K562 (cell line): ENCODE measurements around the gene CERS6. TPM values are rescaled to one million over a fixed set of nuclear protein-coding genes. Genes with fewer than 3 reads are reported as not detected.

ENCODE experiments used
- ARID1B ChIP-seq: fragments of 450-650 bp; IDR thresholded peaks from 2 replicates; pipeline ENCODE4 v1.6.1; 2016; ENCODE audit warnings: antibody characterized with exemption, mild to moderate bottlenecking, inconsistent platforms
- DPF2 ChIP-seq: fragments of 450-650 bp; IDR thresholded peaks from 2 replicates; pipeline ENCODE4 v1.6.1; 2016
- FOXM1 ChIP-seq, 2 experiments: fragments of 450-650 bp in 1 of 2; sonication (generic) in 1 of 2; formaldehyde crosslinking in 1 of 2; IDR thresholded peaks; 2 replicates each; pipeline versions ENCODE4 v1.6.1 to v1.9.0; 2017 to 2022; ENCODE audit warnings: low read depth in 2 of 2, mild to moderate bottlenecking in 2 of 2, missing genetic modification reagents in 1 of 2, moderate library complexity in 1 of 2
- KHSRP ChIP-seq: fragments of 450-650 bp; IDR thresholded peaks from 2 replicates; pipeline ENCODE4 v1.6.1; 2017
- MCM2 ChIP-seq: fragments of 450-650 bp; IDR thresholded peaks from 2 replicates; pipeline ENCODE4 v1.6.1; 2017; ENCODE audit warnings: low read depth, mild to moderate bottlenecking
- MEIS2 ChIP-seq: fragments of 450-650 bp; IDR thresholded peaks from 2 replicates; pipeline ENCODE4 v1.6.1; 2014; ENCODE audit warnings: mild to moderate bottlenecking; ENCODE audit not compliant: partially characterized antibody
- SIN3B ChIP-seq: fragments of 450-650 bp; IDR thresholded peaks from 2 replicates; pipeline ENCODE4 v1.6.1; 2017; ENCODE audit warnings: low read depth, mild to moderate bottlenecking, moderate library complexity
- TEAD1 ChIP-seq, 2 experiments: fragments of 450-650 bp in 1 of 2; sonication (generic) in 1 of 2; formaldehyde crosslinking; IDR thresholded peaks; 2 replicates each; pipeline versions ENCODE4 v1.4.0 to v1.8.0; 2020 to 2022; ENCODE audit warnings: mild to moderate bottlenecking in 2 of 2, missing genetic modification reagents in 1 of 2
- ZFP36 ChIP-seq: fragments of 150-350 bp; IDR thresholded peaks from 2 replicates; pipeline ENCODE4 v1.6.1; 2018; ENCODE audit warnings: low read length, low read depth; ENCODE audit not compliant: partially characterized antibody
- ZKSCAN8 ChIP-seq: fragments of 200-800 bp; sonication (Bioruptor generic); IDR thresholded peaks from 2 replicates; pipeline ENCODE4 v1.6.1; 2016; ENCODE audit warnings: missing genetic modification characterization, missing compliant biosample characterization
- polyA plus RNA-seq, 8 experiments: library from polyadenylated mRNA; depleted of rRNA in 4 of 8; stranded (reverse) in 5 of 8; unstranded in 3 of 8; fragments of >200 nt; fragmentation: Nextera tagmentation in 2 of 8; fragmentation: Illumina TruSeq in 1 of 8; extraction: Ambion mirVana in 2 of 8; extraction: Trizol in 1 of 8; gene quantifications; 2 replicates each; pipeline versions ENCODE4 v1.2.1 to v1.2.3, GENCODE V29; 2011 to 2014; ENCODE audit warnings: inconsistent platforms in 1 of 8, missing spikeins in 1 of 8
- total RNA-seq, 7 experiments: library from RNA; depleted of rRNA in 6 of 7; stranded (reverse); fragments of >200 nt in 6 of 7; fragmentation: Illumina TruSeq in 2 of 7; extraction: Trizol in 2 of 7; gene quantifications; 2 replicates each; pipeline versions ENCODE4 v1.2.1 to v1.2.3, GENCODE V29; 2011 to 2021; ENCODE audit warnings: low replicate concordance in 1 of 7
- TF ChIP-seq, protein P1 (sequence below): fragments of 250-450 bp; sonication (Bioruptor Pico); IDR thresholded peaks from 2 replicates; pipeline ENCODE4 v1.4.0; 2020; ENCODE audit warnings: mild to moderate bottlenecking, moderate library complexity
- TF ChIP-seq, protein P2 (sequence below): sonication (generic); formaldehyde crosslinking; IDR thresholded peaks from 2 replicates; pipeline ENCODE4 v1.8.1; 2022; ENCODE audit warnings: missing genetic modification reagents
- TF ChIP-seq, protein P3 (sequence below): fragments of 250-450 bp; sonication (Bioruptor Pico); IDR thresholded peaks from 2 replicates; pipeline ENCODE4 v1.9.0; 2021; ENCODE audit warnings: mild to moderate bottlenecking, inconsistent platforms

CERS6 gene
- total and polyA plus RNA-seq, 9 of the 15 experiments (the other 6 are each of a cell fraction or from before 2014, with no cell fraction given): 1.6 to 13.6 (median 11.4) TPM

DNA sequence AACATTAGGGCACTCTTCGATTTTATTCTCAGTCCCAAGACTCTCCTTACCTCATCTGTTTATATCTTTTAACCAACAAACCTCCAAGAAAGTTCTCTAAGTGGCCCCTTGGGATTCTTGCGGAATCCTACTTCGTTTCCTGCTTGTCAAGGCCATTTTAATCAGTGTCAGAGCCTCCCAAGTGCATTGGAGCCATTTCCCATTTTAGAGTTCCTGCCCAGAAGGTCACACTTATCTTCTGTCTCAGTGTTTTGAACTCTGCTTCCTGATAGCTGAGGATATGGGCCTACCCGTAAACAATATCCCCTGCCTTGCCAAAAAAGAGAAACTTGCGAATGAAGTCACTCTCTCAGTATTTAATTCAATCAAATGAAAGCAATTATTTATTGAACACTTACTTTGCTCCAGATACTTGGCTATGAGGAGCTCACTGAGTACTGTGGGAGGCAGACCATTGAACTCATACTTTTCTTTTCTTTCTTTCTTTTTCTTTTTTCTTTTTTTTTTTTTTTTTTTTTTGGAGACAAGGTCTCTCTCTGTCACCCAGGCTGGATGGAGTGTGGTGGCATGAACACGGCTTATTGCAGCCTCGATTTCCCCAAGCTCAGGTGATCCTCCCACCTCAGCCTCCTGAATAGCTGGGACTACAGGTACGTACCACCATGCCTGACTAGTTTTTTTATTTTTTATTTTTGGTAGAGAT, 340.7 kb downstream of the CERS6 start (continued):
- TF ChIP-seq, protein P1, sequence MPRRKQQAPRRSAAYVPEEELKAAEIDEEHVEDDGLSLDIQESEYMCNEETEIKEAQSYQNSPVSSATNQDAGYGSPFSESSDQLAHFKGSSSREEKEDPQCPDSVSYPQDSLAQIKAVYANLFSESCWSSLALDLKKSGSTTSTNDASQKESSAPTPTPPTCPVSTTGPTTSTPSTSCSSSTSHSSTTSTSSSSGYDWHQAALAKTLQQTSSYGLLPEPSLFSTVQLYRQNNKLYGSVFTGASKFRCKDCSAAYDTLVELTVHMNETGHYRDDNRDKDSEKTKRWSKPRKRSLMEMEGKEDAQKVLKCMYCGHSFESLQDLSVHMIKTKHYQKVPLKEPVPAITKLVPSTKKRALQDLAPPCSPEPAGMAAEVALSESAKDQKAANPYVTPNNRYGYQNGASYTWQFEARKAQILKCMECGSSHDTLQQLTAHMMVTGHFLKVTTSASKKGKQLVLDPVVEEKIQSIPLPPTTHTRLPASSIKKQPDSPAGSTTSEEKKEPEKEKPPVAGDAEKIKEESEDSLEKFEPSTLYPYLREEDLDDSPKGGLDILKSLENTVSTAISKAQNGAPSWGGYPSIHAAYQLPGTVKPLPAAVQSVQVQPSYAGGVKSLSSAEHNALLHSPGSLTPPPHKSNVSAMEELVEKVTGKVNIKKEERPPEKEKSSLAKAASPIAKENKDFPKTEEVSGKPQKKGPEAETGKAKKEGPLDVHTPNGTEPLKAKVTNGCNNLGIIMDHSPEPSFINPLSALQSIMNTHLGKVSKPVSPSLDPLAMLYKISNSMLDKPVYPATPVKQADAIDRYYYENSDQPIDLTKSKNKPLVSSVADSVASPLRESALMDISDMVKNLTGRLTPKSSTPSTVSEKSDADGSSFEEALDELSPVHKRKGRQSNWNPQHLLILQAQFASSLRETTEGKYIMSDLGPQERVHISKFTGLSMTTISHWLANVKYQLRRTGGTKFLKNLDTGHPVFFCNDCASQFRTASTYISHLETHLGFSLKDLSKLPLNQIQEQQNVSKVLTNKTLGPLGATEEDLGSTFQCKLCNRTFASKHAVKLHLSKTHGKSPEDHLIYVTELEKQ (CRISPR knock-in tag): 0 out of 2 replicates have a peak, but pooled peaks have one; percentile 24
- TF ChIP-seq SIN3B: no peak
- no peak for TF ChIP-seq ZFP36
- 0 out of 2 replicates have a peak, but pooled peaks have one; percentile 15 for TF ChIP-seq KHSRP
- TF ChIP-seq, protein P2, sequence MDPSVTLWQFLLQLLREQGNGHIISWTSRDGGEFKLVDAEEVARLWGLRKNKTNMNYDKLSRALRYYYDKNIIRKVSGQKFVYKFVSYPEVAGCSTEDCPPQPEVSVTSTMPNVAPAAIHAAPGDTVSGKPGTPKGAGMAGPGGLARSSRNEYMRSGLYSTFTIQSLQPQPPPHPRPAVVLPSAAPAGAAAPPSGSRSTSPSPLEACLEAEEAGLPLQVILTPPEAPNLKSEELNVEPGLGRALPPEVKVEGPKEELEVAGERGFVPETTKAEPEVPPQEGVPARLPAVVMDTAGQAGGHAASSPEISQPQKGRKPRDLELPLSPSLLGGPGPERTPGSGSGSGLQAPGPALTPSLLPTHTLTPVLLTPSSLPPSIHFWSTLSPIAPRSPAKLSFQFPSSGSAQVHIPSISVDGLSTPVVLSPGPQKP (CRISPR knock-in tag): no peak
- TF ChIP-seq ARID1B: peak; percentile 81
- TF ChIP-seq ZKSCAN8 (CRISPR knock-in tag): peak; percentile 44; the same call in 1 of the 2 replicates
- TF ChIP-seq MEIS2: peak; percentile 4
- peak; percentile 73; the same call in 1 of the 2 replicates for TF ChIP-seq DPF2
- TF ChIP-seq TEAD1 (CRISPR knock-in tag; IDR thresholded peaks at IDR 0.05): peak in 1 of 2 experiments; percentile 65; a peak in 2 of 4 replicates
- TF ChIP-seq FOXM1 (IDR thresholded peaks at IDR 0.05; ENCODE audit: low read depth): peak; percentile 39; the same call in 1 of the 2 replicates
- no peak for TF ChIP-seq FOXM1 (CRISPR knock-in tag; IDR thresholded peaks at IDR 0.05; ENCODE audit: low read depth)
- TF ChIP-seq, protein P3, sequence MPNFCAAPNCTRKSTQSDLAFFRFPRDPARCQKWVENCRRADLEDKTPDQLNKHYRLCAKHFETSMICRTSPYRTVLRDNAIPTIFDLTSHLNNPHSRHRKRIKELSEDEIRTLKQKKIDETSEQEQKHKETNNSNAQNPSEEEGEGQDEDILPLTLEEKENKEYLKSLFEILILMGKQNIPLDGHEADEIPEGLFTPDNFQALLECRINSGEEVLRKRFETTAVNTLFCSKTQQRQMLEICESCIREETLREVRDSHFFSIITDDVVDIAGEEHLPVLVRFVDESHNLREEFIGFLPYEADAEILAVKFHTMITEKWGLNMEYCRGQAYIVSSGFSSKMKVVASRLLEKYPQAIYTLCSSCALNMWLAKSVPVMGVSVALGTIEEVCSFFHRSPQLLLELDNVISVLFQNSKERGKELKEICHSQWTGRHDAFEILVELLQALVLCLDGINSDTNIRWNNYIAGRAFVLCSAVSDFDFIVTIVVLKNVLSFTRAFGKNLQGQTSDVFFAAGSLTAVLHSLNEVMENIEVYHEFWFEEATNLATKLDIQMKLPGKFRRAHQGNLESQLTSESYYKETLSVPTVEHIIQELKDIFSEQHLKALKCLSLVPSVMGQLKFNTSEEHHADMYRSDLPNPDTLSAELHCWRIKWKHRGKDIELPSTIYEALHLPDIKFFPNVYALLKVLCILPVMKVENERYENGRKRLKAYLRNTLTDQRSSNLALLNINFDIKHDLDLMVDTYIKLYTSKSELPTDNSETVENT: no peak
- TF ChIP-seq MCM2: no peak
- TF ChIP-seq, all 486 proteins: peak for 120
